Measurements from ENCODE around the gene PTPRA.

The PTPRA gene

DNA sequence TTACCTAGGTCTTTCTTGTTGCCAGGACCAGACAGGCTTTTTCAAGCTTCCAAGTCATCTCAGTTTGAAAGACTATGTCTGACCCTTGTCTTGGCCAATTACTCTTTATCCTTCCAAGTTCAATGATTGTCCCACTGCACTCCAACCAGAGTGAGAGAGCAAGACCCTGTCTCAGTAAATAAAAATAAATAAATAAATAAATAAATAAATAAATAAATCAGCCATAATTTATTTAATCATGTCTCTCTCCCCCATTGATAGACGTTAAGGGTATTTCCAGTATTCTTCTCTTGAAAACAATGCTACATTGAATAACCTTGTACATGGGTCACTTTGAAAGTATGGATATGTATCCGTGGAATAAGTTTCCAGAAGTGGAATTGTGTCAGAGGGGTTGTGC lies 83.2 kb downstream of the PTPRA start:
- no peak overlapping the region for H2BK120ac ChIP-seq (ENCODE audit: low read depth, low read length)
- H3K23ac ChIP-seq (ENCODE audit: low read depth, low read length, poor library complexity) = no peak overlapping the region
- H3K9ac ChIP-seq (ENCODE audit: low read depth, low read length, poor library complexity) = no peak overlapping the region
- H2AK5ac ChIP-seq (ENCODE audit: low read depth, low read length) = no peak overlapping the region
- no peak overlapping the region for H3K27ac ChIP-seq (replicated peaks; ENCODE audit: low read length)
- no CpG with 5 or more reads among the region's 2 CpGs for WGBS, 2 donors (ENCODE audit: extremely low coverage in 2 of 2, insufficient read length in 2 of 2, insufficient replicate concordance in 1 of 2)
- no peak overlapping the region for H3K18ac ChIP-seq (ENCODE audit: low read length)
- DNase-seq (ENCODE audit: low spot score) = no peak
- peaks cover 9 to 57% of the 10 kb centered on the region in 2 donors for H3K36me3 ChIP-seq (replicated peaks in 1 of 2; ENCODE audit: control insufficient read depth in 2 of 2, insufficient read depth in 2 of 2, low read length in 2 of 2)
- no peak overlapping the region for H4K8ac ChIP-seq (ENCODE audit: low read depth, low read length)
- H3K4me2 ChIP-seq (ENCODE audit: insufficient read depth, low read length, poor library complexity, severe bottlenecking) = no peak overlapping the region
- H3K4me1 ChIP-seq (ENCODE audit: control insufficient read depth in 2 of 2, insufficient read depth in 1 of 2, low read depth in 1 of 2, low read length in 2 of 2) = no peaks in the 10 kb centered on the region
- H3K4ac ChIP-seq (ENCODE audit: low read length) = no peak overlapping the region
- H2BK5ac ChIP-seq (ENCODE audit: low read length) = no peak overlapping the region
- no peak overlapping the region for H3K14ac ChIP-seq (ENCODE audit: low read length)
- H3K27me3 ChIP-seq (ENCODE audit: control insufficient read depth in 3 of 3, insufficient read depth in 3 of 3, low read depth in 1 of 3, low read length in 3 of 3) = no peaks in the 10 kb centered on the region
- no peak overlapping the region for H2AFZ ChIP-seq (ENCODE audit: low read length)
- H3K4me3 ChIP-seq (ENCODE audit: low read length in 2 of 2) = no peak overlapping the region
- no peak overlapping the region for H2BK12ac ChIP-seq (ENCODE audit: low read length)
- H3K9me3 ChIP-seq (replicated peaks in 1 of 2; ENCODE audit: control insufficient read depth in 2 of 2, insufficient read depth in 1 of 2, low read depth in 1 of 2, low read length in 2 of 2) = peaks cover 0 to 14% of the 10 kb centered on the region in 2 donors
- no peaks in the 10 kb centered on the region for H3K79me1 ChIP-seq (ENCODE audit: low read depth, low read length)
- no peak overlapping the region for H2BK15ac ChIP-seq (ENCODE audit: low read length)
- H4K91ac ChIP-seq (ENCODE audit: low read depth, low read length, poor library complexity) = no peak overlapping the region

DNA sequence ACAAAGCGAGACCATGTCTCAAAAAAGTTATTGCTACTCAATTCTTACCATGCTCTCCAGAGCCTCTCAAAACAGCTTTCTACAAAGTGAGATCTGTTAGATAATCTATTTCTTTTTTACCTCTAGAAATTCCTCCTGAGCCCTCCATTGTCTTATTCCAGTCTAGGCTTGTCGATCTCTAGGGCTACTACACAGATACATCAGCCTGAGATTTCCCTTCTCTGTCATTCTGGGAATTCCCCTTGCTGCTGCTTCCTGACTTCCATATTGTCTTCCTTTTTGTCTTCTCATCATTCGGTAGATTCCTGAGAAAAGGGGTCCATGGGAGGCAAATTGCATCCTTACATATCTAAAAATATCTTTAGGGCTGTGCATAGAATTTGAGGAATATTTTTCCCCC lies 94.6 kb downstream of the PTPRA start:
- Histone ChIP-seq H2BK15ac (ENCODE audit: low read length) (no peak overlapping the region), H3K4ac (ENCODE audit: low read length) (no peak overlapping the region), H3K14ac (ENCODE audit: low read length) (no peak overlapping the region), H3K36me3 (replicated peaks in 1 of 2; ENCODE audit: control insufficient read depth in 2 of 2, insufficient read depth in 2 of 2, low read length in 2 of 2) (peaks cover 2 to 79% of the 10 kb centered on the region in 2 donors), H3K9me3 (replicated peaks in 1 of 2; ENCODE audit: control insufficient read depth in 2 of 2, insufficient read depth in 1 of 2, low read depth in 1 of 2, low read length in 2 of 2) (peaks cover 0 to 6% of the 10 kb centered on the region in 2 donors), H2BK120ac (ENCODE audit: low read depth, low read length) (no peak overlapping the region), H3K18ac (ENCODE audit: low read length) (no peak overlapping the region), H2AFZ (ENCODE audit: low read length) (no peak overlapping the region), H2BK5ac (ENCODE audit: low read length) (no peak overlapping the region), H3K4me2 (ENCODE audit: insufficient read depth, low read length, poor library complexity, severe bottlenecking) (no peak overlapping the region), H3K79me1 (ENCODE audit: low read depth, low read length) (no peaks in the 10 kb centered on the region), H3K27ac (replicated peaks; ENCODE audit: low read length) (no peak overlapping the region), H3K4me1 (ENCODE audit: control insufficient read depth in 2 of 2, insufficient read depth in 1 of 2, low read depth in 1 of 2, low read length in 2 of 2) (no peaks in the 10 kb centered on the region), H2AK5ac (ENCODE audit: low read depth, low read length) (no peak overlapping the region), H3K27me3 (ENCODE audit: control insufficient read depth in 3 of 3, insufficient read depth in 3 of 3, low read depth in 1 of 3, low read length in 3 of 3) (no peaks in the 10 kb centered on the region), H4K8ac (ENCODE audit: low read depth, low read length) (no peak overlapping the region), H2BK12ac (ENCODE audit: low read length) (no peak overlapping the region), H3K4me3 (ENCODE audit: low read length in 2 of 2) (no peak overlapping the region), H3K23ac (ENCODE audit: low read depth, low read length, poor library complexity) (no peak overlapping the region), H3K9ac (ENCODE audit: low read depth, low read length, poor library complexity) (no peak overlapping the region), H4K91ac (ENCODE audit: low read depth, low read length, poor library complexity) (no peak overlapping the region)
- no CpG with 5 or more reads among the region's 3 CpGs for WGBS, 2 donors (ENCODE audit: extremely low coverage in 2 of 2, insufficient read length in 2 of 2, insufficient replicate concordance in 1 of 2)
- DNase-seq (ENCODE audit: low spot score) = no peak

DNA sequence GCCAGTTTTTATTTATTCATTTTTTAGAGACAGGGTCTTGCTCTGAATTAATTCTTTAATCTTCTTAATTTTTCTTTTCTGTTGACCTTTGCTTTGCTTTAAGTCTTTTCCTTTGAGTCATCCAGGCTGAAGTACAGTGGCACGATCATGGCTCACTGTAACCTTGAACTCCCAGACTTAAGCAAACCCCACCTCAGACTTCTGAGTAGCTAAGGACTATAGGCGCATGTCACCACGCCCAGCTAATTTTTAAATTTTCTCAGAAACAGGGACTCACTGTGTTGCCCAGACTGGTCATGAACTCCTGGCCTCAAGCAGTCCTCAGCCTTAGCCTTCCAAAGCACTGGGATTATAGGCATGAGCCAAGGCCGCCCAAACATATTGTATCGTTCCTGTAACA lies 98.8 kb downstream of the PTPRA start:
- Histone ChIP-seq H3K23ac (ENCODE audit: low read depth, low read length, poor library complexity) (no peak overlapping the region), H2BK12ac (ENCODE audit: low read length) (no peak overlapping the region), H3K4ac (ENCODE audit: low read length) (no peak overlapping the region), H3K9ac (ENCODE audit: low read depth, low read length, poor library complexity) (no peak overlapping the region), H4K91ac (ENCODE audit: low read depth, low read length, poor library complexity) (no peak overlapping the region), H3K14ac (ENCODE audit: low read length) (no peak overlapping the region), H2BK120ac (ENCODE audit: low read depth, low read length) (no peak overlapping the region), H3K4me3 (ENCODE audit: low read length in 2 of 2) (no peak overlapping the region), H3K36me3 (replicated peaks in 1 of 2; ENCODE audit: control insufficient read depth in 2 of 2, insufficient read depth in 2 of 2, low read length in 2 of 2) (peaks cover 2 to 68% of the 10 kb centered on the region in 2 donors), H3K27ac (replicated peaks; ENCODE audit: low read length) (no peak overlapping the region), H3K4me1 (ENCODE audit: control insufficient read depth in 2 of 2, insufficient read depth in 1 of 2, low read depth in 1 of 2, low read length in 2 of 2) (no peaks in the 10 kb centered on the region), H3K4me2 (ENCODE audit: insufficient read depth, low read length, poor library complexity, severe bottlenecking) (no peak overlapping the region), H3K79me1 (ENCODE audit: low read depth, low read length) (no peaks in the 10 kb centered on the region), H3K27me3 (ENCODE audit: control insufficient read depth in 3 of 3, insufficient read depth in 3 of 3, low read depth in 1 of 3, low read length in 3 of 3) (no peaks in the 10 kb centered on the region), H2AFZ (ENCODE audit: low read length) (no peak overlapping the region), H2AK5ac (ENCODE audit: low read depth, low read length) (no peak overlapping the region), H2BK15ac (ENCODE audit: low read length) (no peak overlapping the region), H4K8ac (ENCODE audit: low read depth, low read length) (no peak overlapping the region), H3K9me3 (replicated peaks in 1 of 2; ENCODE audit: control insufficient read depth in 2 of 2, insufficient read depth in 1 of 2, low read depth in 1 of 2, low read length in 2 of 2) (peaks cover 0 to 6% of the 10 kb centered on the region in 2 donors), H2BK5ac (ENCODE audit: low read length) (no peak overlapping the region), H3K18ac (ENCODE audit: low read length) (no peak overlapping the region)
- no peak for DNase-seq (ENCODE audit: low spot score)
- WGBS, 2 donors (ENCODE audit: extremely low coverage in 2 of 2, insufficient read length in 2 of 2, insufficient replicate concordance in 1 of 2) = no CpG with 5 or more reads among the region's 5 CpGs

DNA sequence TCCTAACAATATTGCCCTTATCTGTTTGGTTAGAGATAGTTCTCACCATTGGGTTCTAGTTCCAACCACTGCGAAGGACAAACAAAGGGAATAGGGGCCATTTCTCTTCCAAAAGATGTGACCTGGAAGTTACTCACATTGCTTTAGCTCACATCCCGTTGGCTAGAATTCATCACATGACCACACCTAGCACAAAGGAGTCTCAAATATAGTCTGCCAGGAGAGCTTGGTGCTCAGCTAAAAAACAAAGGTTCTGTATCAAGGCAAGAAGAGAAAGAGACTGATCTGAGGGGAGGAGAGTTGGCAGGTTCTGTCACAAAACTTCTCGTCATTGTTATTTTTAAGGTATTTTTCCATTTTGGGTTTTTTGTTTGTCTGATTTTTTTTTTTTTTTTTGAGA lies 100.3 kb downstream of the PTPRA start:
- H3K27me3 ChIP-seq (ENCODE audit: control insufficient read depth in 3 of 3, insufficient read depth in 3 of 3, low read depth in 1 of 3, low read length in 3 of 3) = no peaks in the 10 kb centered on the region
- H3K79me1 ChIP-seq (ENCODE audit: low read depth, low read length) = no peaks in the 10 kb centered on the region
- no peak overlapping the region for H4K91ac ChIP-seq (ENCODE audit: low read depth, low read length, poor library complexity)
- no peak overlapping the region for H2AFZ ChIP-seq (ENCODE audit: low read length)
- H3K9ac ChIP-seq (ENCODE audit: low read depth, low read length, poor library complexity) = no peak overlapping the region
- no peak overlapping the region for H2BK5ac ChIP-seq (ENCODE audit: low read length)
- no peak overlapping the region for H2BK15ac ChIP-seq (ENCODE audit: low read length)
- H2BK12ac ChIP-seq (ENCODE audit: low read length) = no peak overlapping the region
- no CpG with 5 or more reads among the region's 3 CpGs for WGBS, 2 donors (ENCODE audit: extremely low coverage in 2 of 2, insufficient read length in 2 of 2, insufficient replicate concordance in 1 of 2)
- H3K36me3 ChIP-seq (replicated peaks in 1 of 2; ENCODE audit: control insufficient read depth in 2 of 2, insufficient read depth in 2 of 2, low read length in 2 of 2) = peaks cover 1 to 55% of the 10 kb centered on the region in 2 donors
- H2BK120ac ChIP-seq (ENCODE audit: low read depth, low read length) = no peak overlapping the region
- no peak for DNase-seq (ENCODE audit: low spot score)
- H3K23ac ChIP-seq (ENCODE audit: low read depth, low read length, poor library complexity) = no peak overlapping the region
- no peak overlapping the region for H3K4ac ChIP-seq (ENCODE audit: low read length)
- H3K4me2 ChIP-seq (ENCODE audit: insufficient read depth, low read length, poor library complexity, severe bottlenecking) = no peak overlapping the region
- H3K4me1 ChIP-seq (ENCODE audit: control insufficient read depth in 2 of 2, insufficient read depth in 1 of 2, low read depth in 1 of 2, low read length in 2 of 2) = no peaks in the 10 kb centered on the region
- peaks cover 0 to 5% of the 10 kb centered on the region in 2 donors for H3K9me3 ChIP-seq (replicated peaks in 1 of 2; ENCODE audit: control insufficient read depth in 2 of 2, insufficient read depth in 1 of 2, low read depth in 1 of 2, low read length in 2 of 2)
- H3K27ac ChIP-seq (replicated peaks; ENCODE audit: low read length) = peak overlapping the region; percentile 5
- H4K8ac ChIP-seq (ENCODE audit: low read depth, low read length) = no peak overlapping the region
- H3K4me3 ChIP-seq (ENCODE audit: low read length in 2 of 2) = no peak overlapping the region
- H3K18ac ChIP-seq (ENCODE audit: low read length) = no peak overlapping the region
- no peak overlapping the region for H3K14ac ChIP-seq (ENCODE audit: low read length)
- no peak overlapping the region for H2AK5ac ChIP-seq (ENCODE audit: low read depth, low read length)
